H9 (cell line): ENCODE results near the gene TTC23L. TPM values are rescaled to one million over a fixed set of nuclear protein-coding genes. Genes with fewer than 3 reads are reported as not detected.

Source experiments
- DNase-seq: peaks from one replicate; pipeline ENCODE4 v3.0.0-alpha.2; 2017
- H2AFZ ChIP-seq: one replicate; pipeline ENCODE4 v1.6.1; 2013; ENCODE audit warnings: mild to moderate bottlenecking, low read length, control low read depth, moderate library complexity
- H2AK5ac ChIP-seq: 2 replicates; pipeline ENCODE4 v1.6.1; 2013; ENCODE audit warnings: low read length, control low read depth, mixed read lengths; ENCODE audit not compliant: insufficient read length
- H2BK120ac ChIP-seq: one replicate; pipeline ENCODE4 v1.6.1; 2013; ENCODE audit warnings: low read depth, mild to moderate bottlenecking, low read length, control low read depth, inconsistent platforms; ENCODE audit not compliant: poor library complexity, severe bottlenecking
- H2BK12ac ChIP-seq: 2 replicates; pipeline ENCODE4 v1.6.1; 2013; ENCODE audit warnings: low read length, control low read depth, mixed read lengths, low read depth; ENCODE audit not compliant: insufficient read length
- H2BK15ac ChIP-seq: 2 replicates; pipeline ENCODE4 v1.6.1; 2013; ENCODE audit warnings: low read depth, low read length, control low read depth
- H2BK20ac ChIP-seq: one replicate; pipeline ENCODE4 v1.6.1; 2013; ENCODE audit warnings: low read depth, mild to moderate bottlenecking, low read length, control low read depth, inconsistent platforms; ENCODE audit not compliant: poor library complexity, severe bottlenecking
- H2BK5ac ChIP-seq: 2 replicates; pipeline ENCODE4 v1.6.1; 2013; ENCODE audit warnings: low read length, control low read depth, mixed read lengths; ENCODE audit not compliant: insufficient read length
- H3K14ac ChIP-seq: 2 replicates; pipeline ENCODE4 v1.6.1; 2013; ENCODE audit warnings: low read length, control low read depth; ENCODE audit not compliant: insufficient read depth
- H3K18ac ChIP-seq: 2 replicates; pipeline ENCODE4 v1.6.1; 2013; ENCODE audit warnings: low read depth, mild to moderate bottlenecking, mixed read lengths, low read length, control low read depth; ENCODE audit not compliant: insufficient read length
- H3K23ac ChIP-seq: 2 replicates; pipeline ENCODE4 v1.6.1; 2013; ENCODE audit warnings: low read length, control low read depth, mixed read lengths, low read depth; ENCODE audit not compliant: insufficient read length
- H3K23me2 ChIP-seq: 2 replicates; pipeline ENCODE4 v1.6.1; 2013; ENCODE audit warnings: low read depth, mild to moderate bottlenecking, mixed read lengths, low read length, control low read depth; ENCODE audit not compliant: insufficient read length, poor library complexity, severe bottlenecking
- H3K27ac ChIP-seq: 2 replicates; pipeline ENCODE4 v1.5.1; 2013; ENCODE audit warnings: low read length, control low read depth, mixed read lengths, low read depth; ENCODE audit not compliant: insufficient read length
- H3K27me3 ChIP-seq: 2 replicates; pipeline ENCODE4 v1.6.1; 2013; ENCODE audit warnings: low read length, control low read depth, inconsistent platforms; ENCODE audit not compliant: insufficient read depth
- H3K4ac ChIP-seq: 2 replicates; pipeline ENCODE4 v1.6.1; 2013; ENCODE audit warnings: low read depth, mild to moderate bottlenecking, control low read depth, inconsistent platforms, low read length, moderate library complexity
- H3K4me1 ChIP-seq: 2 replicates; pipeline ENCODE4 v1.6.1; 2013; ENCODE audit warnings: low read length, control low read depth, inconsistent platforms; ENCODE audit not compliant: insufficient read depth
- H3K4me2 ChIP-seq: 2 replicates; pipeline ENCODE4 v1.6.1; 2013; ENCODE audit warnings: low read length, control low read depth, mixed read lengths; ENCODE audit not compliant: insufficient read length, insufficient read depth
- H3K56ac ChIP-seq: 2 replicates; pipeline ENCODE4 v1.6.1; 2013; ENCODE audit warnings: low read depth, mild to moderate bottlenecking, mixed read lengths, low read length, control low read depth; ENCODE audit not compliant: insufficient read length
- H3K79me1 ChIP-seq: 2 replicates; pipeline ENCODE4 v1.6.1; 2013; ENCODE audit warnings: low read depth, mild to moderate bottlenecking, moderate library complexity, low read length, control low read depth, inconsistent platforms; ENCODE audit not compliant: insufficient read depth, poor library complexity, severe bottlenecking
- H3K79me2 ChIP-seq: 2 replicates; pipeline ENCODE4 v1.6.1; 2013; ENCODE audit warnings: low read length, control low read depth, inconsistent platforms; ENCODE audit not compliant: insufficient read depth
- H3K9ac ChIP-seq: 2 replicates; pipeline ENCODE4 v1.6.1; 2013; ENCODE audit warnings: low read length, control low read depth, mixed read lengths; ENCODE audit not compliant: insufficient read length; ENCODE audit errors: extremely low read depth
- H3K9me3 ChIP-seq: one replicate; pipeline ENCODE4 v1.6.1; 2013; ENCODE audit warnings: low read depth, low read length, inconsistent platforms; ENCODE audit not compliant: control insufficient read depth
- H3T11ph ChIP-seq: one replicate; pipeline ENCODE4 v1.6.1; 2013; ENCODE audit warnings: mild to moderate bottlenecking, low read length, control low read depth, inconsistent platforms
- H4K20me1 ChIP-seq: one replicate; pipeline ENCODE4 v1.6.1; 2013; ENCODE audit not compliant: control insufficient read depth, insufficient read length, insufficient read depth
- H4K5ac ChIP-seq: 2 replicates; pipeline ENCODE4 v1.6.1; 2013; ENCODE audit warnings: low read depth, mild to moderate bottlenecking, mixed read lengths, low read length, control low read depth; ENCODE audit not compliant: insufficient read length
- H4K8ac ChIP-seq: replicated peaks from 2 replicates; pipeline ENCODE4 v1.6.1; 2013; ENCODE audit warnings: low read length, control low read depth, mixed read lengths, low read depth; ENCODE audit not compliant: insufficient read length
- H4K91ac ChIP-seq: 2 replicates; pipeline ENCODE4 v1.6.1; 2013; ENCODE audit warnings: low read depth, mild to moderate bottlenecking, moderate library complexity, mixed read lengths, low read length, control low read depth; ENCODE audit not compliant: insufficient read length
- H3K27ac Mint-ChIP-seq, 3 experiments: 2 replicates in 2 of 3; 3 replicates in 1 of 3; pipeline ENCODE4 v1.8.0; 2020 to 2021; ENCODE audit warnings: mixed read lengths in 3 of 3, mild to moderate bottlenecking in 1 of 3, moderate library complexity in 1 of 3
- H3K27me3 Mint-ChIP-seq: 2 replicates; pipeline ENCODE4 v1.8.0; 2021; ENCODE audit warnings: low read depth, mild to moderate bottlenecking, moderate library complexity, mixed read lengths
- H3K36me3 Mint-ChIP-seq, 3 experiments: 2 replicates in 2 of 3; 3 replicates in 1 of 3; pipeline ENCODE4 v1.8.0; 2020 to 2021; ENCODE audit warnings: low read depth in 3 of 3, mixed read lengths in 3 of 3; ENCODE audit not compliant: insufficient read depth in 1 of 3
- H3K4me1 Mint-ChIP-seq, 2 experiments: 2 replicates each; pipeline ENCODE4 v1.8.0; 2020; ENCODE audit warnings: mixed read lengths in 2 of 2
- H3K4me3 Mint-ChIP-seq, 2 experiments: 2 replicates in 1 of 2; 3 replicates in 1 of 2; pipeline ENCODE4 v1.8.0; 2020 to 2021; ENCODE audit warnings: mild to moderate bottlenecking in 2 of 2, mixed read lengths in 2 of 2, moderate library complexity in 1 of 2
- H3K9me3 Mint-ChIP-seq, 2 experiments: 2 replicates in 1 of 2; 3 replicates in 1 of 2; pipeline ENCODE4 v1.8.0; 2020; ENCODE audit warnings: mild to moderate bottlenecking in 2 of 2, mixed read lengths in 2 of 2, moderate library complexity in 1 of 2
- WGBS: extraction: QIAGEN DNeasy Blood & Tissue Kit; methylation state at CpG from one replicate; pipeline ENCODE4 v1.1.7; 2013; ENCODE audit warnings: missing lambda C conversion rate, low lambda C conversion rate, mixed read lengths; ENCODE audit not compliant: insufficient read length; ENCODE audit errors: extremely low coverage; 5-methylcytosine and 5-hydroxymethylcytosine counted together
- total RNA-seq: library from RNA; stranded (reverse); gene quantifications from 2 replicates; pipeline ENCODE4 v1.2.1, GENCODE V29; 2021
- TF ChIP-seq, protein P1 (sequence below): fragments of 200-600 bp; sonication (generic); conservative IDR thresholded peaks from 3 replicates; pipeline ENCODE4 v1.8.0; 2021; ENCODE audit warnings: antibody characterized with exemption, mild to moderate bottlenecking

Gene TTC23L
- total RNA-seq, 1 experiment from 2014 or later: 0.96 TPM

DNA sequence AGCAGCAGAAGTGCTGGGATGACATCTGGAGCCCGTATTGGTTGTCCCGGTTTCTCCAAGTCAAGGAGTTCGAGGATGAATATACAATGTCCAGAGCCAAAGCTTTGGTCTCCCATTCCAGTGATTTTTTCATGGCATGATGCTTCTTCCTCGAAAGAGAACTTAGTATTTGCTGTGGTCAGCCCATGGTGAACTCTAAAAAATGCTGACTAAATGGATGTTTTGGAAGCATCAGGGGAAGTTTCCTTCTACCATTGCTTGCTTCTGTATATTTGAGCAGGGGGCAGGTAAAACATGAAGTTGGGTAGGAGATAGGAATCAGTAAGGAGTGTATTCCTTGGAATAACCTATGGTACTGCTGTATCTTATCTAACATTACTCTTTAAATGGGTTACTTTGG is 8.6 kb downstream of the TTC23L start:
- Histone ChIP-seq H2AFZ (no peak overlapping the region), H3K79me2 (no peaks in the 10 kb centered on the region), H4K5ac (no peak overlapping the region), H3T11ph (no peak overlapping the region), H3K4me2 (no peak overlapping the region), H2BK20ac (no peak overlapping the region), H3K79me1 (no peaks in the 10 kb centered on the region), H2AK5ac (no peak overlapping the region), H2BK5ac (no peak overlapping the region), H3K23me2 (no peaks in the 10 kb centered on the region), H2BK120ac (no peak overlapping the region), H4K91ac (no peak overlapping the region), H3K23ac (no peak overlapping the region), H3K9ac (no peak overlapping the region), H3K9me3 (no peaks in the 10 kb centered on the region), H3K4ac (no peak overlapping the region), H3K27me3 (no peaks in the 10 kb centered on the region), H4K8ac (no peak overlapping the region), H4K20me1 (no peaks in the 10 kb centered on the region), H2BK15ac (no peak overlapping the region), H3K4me1 (no peaks in the 10 kb centered on the region; the same call in 1 of the 2 replicates), H3K14ac (no peak overlapping the region), H2BK12ac (no peak overlapping the region), H3K27ac (no peak overlapping the region), H3K18ac (no peak overlapping the region), H3K56ac (no peak overlapping the region)
- WGBS: no CpG with 5 or more reads among the region's 4 CpGs
- TF ChIP-seq, protein P1, sequence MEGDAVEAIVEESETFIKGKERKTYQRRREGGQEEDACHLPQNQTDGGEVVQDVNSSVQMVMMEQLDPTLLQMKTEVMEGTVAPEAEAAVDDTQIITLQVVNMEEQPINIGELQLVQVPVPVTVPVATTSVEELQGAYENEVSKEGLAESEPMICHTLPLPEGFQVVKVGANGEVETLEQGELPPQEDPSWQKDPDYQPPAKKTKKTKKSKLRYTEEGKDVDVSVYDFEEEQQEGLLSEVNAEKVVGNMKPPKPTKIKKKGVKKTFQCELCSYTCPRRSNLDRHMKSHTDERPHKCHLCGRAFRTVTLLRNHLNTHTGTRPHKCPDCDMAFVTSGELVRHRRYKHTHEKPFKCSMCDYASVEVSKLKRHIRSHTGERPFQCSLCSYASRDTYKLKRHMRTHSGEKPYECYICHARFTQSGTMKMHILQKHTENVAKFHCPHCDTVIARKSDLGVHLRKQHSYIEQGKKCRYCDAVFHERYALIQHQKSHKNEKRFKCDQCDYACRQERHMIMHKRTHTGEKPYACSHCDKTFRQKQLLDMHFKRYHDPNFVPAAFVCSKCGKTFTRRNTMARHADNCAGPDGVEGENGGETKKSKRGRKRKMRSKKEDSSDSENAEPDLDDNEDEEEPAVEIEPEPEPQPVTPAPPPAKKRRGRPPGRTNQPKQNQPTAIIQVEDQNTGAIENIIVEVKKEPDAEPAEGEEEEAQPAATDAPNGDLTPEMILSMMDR: no peak
- no peaks in the 10 kb centered on the region for H3K9me3 Mint-ChIP-seq
- H3K4me1 Mint-ChIP-seq: peaks cover 7 to 9% of the 10 kb centered on the region in 2 experiments
- DNase-seq: no peak
- H3K27ac Mint-ChIP-seq: no peak overlapping the region
- H3K36me3 Mint-ChIP-seq: peaks cover 0 to 14% (median 1%) of the 10 kb centered on the region in 3 experiments; a peak in 5 of 7 replicates
- H3K27me3 Mint-ChIP-seq: no peaks in the 10 kb centered on the region
- H3K4me3 Mint-ChIP-seq: no peak overlapping the region
